Cardiac muscle cell (in vitro differentiated cells and primary cell): Measurements from ENCODE around the gene REN. TPM values are rescaled to one million over a fixed set of nuclear protein-coding genes. Genes with fewer than 3 reads are reported as not detected.

Experiments
- DNase-seq, 2 donors: peaks; one replicate each; pipeline versions ENCODE4 v3.0.0 to v3.0.0-alpha.2; 2010 to 2017; ENCODE audit warnings: low read depth in 1 of 2, low spot score in 1 of 2
- H3K27ac ChIP-seq: fragments of 200-600 bp; sonication (generic); 2 replicates; pipeline ENCODE4 v1.5.1; 2016
- H3K27me3 ChIP-seq: fragments of 200-600 bp; sonication (generic); 2 replicates; pipeline ENCODE4 v1.6.0; 2016; ENCODE audit warnings: control low read depth
- H3K36me3 ChIP-seq: fragments of 200-600 bp; sonication (generic); 2 replicates; pipeline ENCODE4 v1.5.1; 2016; ENCODE audit warnings: control low read depth
- H3K4me1 ChIP-seq: fragments of 200-600 bp; sonication (generic); 2 replicates; pipeline ENCODE4 v1.8.1; 2017; ENCODE audit warnings: low read depth, mild to moderate bottlenecking, mixed run types
- H3K4me3 ChIP-seq: fragments of 200-600 bp; sonication (generic); 2 replicates; pipeline ENCODE4 v1.5.1; 2016; ENCODE audit warnings: mild to moderate bottlenecking
- H3K9me3 ChIP-seq: fragments of 200-600 bp; sonication (generic); 2 replicates; pipeline ENCODE4 v1.5.1; 2017; ENCODE audit warnings: low read depth, mild to moderate bottlenecking, control low read depth
- polyA plus RNA-seq: library from polyadenylated mRNA; unstranded; fragments of >200 nt; fragmentation: Nextera tagmentation; extraction: Ambion mirVana; gene quantifications from 2 replicates; pipeline ENCODE4 v1.2.1, GENCODE V29; 2016
- total RNA-seq: library from RNA; depleted of rRNA; stranded (reverse); fragments of >200 nt; gene quantifications from 2 replicates; pipeline ENCODE4 v1.2.3, GENCODE V29; 2016
- TF ChIP-seq, protein P1 (sequence below): IDR thresholded peaks from 2 replicates; pipeline ENCODE4 v1.5.1; 2012; ENCODE audit warnings: low read depth, mild to moderate bottlenecking, low read length

REN gene
- total and polyA plus RNA-seq, 2 experiments from 2014 or later: 3.5 TPM; not detected in 1

DNA sequence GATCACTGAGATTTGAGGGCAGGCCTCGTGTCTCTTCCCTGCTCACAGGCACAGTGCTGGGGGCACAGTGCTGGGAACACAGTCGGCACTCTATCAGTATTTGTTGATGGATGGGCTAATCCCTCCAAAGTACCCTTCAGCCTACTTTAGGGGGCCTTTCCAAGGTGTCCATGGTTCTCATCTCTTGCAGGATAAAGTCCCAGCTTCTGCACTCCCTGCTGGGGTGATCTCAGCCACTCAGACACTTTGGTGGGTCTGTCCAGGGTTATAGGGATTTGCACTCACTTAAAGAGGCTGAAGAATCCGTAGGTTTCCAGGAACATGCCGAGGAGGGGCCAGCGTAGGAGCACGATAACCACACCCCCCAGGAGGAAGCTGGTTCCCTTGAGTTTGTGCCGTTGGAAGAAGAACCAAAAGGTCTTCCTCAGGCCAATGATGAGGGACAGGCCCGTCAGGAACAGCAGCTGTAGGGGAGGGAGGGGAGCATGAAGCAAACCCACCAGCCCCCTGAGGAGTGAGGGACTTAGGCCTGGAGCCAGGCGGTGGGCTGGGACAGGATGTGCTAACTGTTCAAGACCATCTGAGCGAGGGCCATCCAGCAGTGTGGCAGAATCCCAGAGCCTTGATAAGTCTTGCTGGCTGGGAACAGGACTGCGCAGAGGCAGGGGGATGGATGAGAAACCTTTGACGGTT, 35.4 kb upstream of the REN start:
- peak overlapping the region; percentile 5 for H3K27ac ChIP-seq
- peaks cover 26% of the 10 kb centered on the region for H3K4me1 ChIP-seq
- peaks cover 19% of the 10 kb centered on the region for H3K27me3 ChIP-seq
- no peak overlapping the region for H3K4me3 ChIP-seq
- H3K9me3 ChIP-seq: no peaks in the 10 kb centered on the region
- H3K36me3 ChIP-seq: no peaks in the 10 kb centered on the region
- DNase-seq: no peak
- TF ChIP-seq, protein P1, sequence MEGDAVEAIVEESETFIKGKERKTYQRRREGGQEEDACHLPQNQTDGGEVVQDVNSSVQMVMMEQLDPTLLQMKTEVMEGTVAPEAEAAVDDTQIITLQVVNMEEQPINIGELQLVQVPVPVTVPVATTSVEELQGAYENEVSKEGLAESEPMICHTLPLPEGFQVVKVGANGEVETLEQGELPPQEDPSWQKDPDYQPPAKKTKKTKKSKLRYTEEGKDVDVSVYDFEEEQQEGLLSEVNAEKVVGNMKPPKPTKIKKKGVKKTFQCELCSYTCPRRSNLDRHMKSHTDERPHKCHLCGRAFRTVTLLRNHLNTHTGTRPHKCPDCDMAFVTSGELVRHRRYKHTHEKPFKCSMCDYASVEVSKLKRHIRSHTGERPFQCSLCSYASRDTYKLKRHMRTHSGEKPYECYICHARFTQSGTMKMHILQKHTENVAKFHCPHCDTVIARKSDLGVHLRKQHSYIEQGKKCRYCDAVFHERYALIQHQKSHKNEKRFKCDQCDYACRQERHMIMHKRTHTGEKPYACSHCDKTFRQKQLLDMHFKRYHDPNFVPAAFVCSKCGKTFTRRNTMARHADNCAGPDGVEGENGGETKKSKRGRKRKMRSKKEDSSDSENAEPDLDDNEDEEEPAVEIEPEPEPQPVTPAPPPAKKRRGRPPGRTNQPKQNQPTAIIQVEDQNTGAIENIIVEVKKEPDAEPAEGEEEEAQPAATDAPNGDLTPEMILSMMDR: no peak

- TF ChIP-seq, protein P1: no peak
- Histone ChIP-seq H3K36me3 (no peaks in the 10 kb centered on the region), H3K27me3 (peaks cover 11% of the 10 kb centered on the region), H3K4me1 (peaks cover 26% of the 10 kb centered on the region), H3K9me3 (no peaks in the 10 kb centered on the region), H3K4me3 (no peak overlapping the region), H3K27ac (no peak overlapping the region)
- no peak for DNase-seq
These were observed 33.4 kb upstream of the REN start for GRCh38 chr1:204199579-204199978.

- peak overlapping the region; percentile 65 for H3K27ac ChIP-seq
- no peaks in the 10 kb centered on the region for H3K36me3 ChIP-seq
- H3K27me3 ChIP-seq: peaks cover 7% of the 10 kb centered on the region
- TF ChIP-seq, protein P1: no peak
- H3K4me3 ChIP-seq: no peak overlapping the region
- no peaks in the 10 kb centered on the region for H3K9me3 ChIP-seq
- peaks cover 26% of the 10 kb centered on the region for H3K4me1 ChIP-seq
- DNase-seq: peak; percentile 52 to 54
These were observed 32.5 kb upstream of the REN start for GRCh38 chr1:204198348-204199340.

GRCh38 chr1:204197068-204197467, 30.9 kb upstream of the REN start:
- Histone ChIP-seq H3K27ac (no peak overlapping the region), H3K9me3 (no peaks in the 10 kb centered on the region)

More at GRCh38 chr1:204197068-204197467, 30.9 kb upstream of the REN start:
- TF ChIP-seq, protein P1: no peak
- no peak for DNase-seq
- Histone ChIP-seq H3K4me1 (peaks cover 26% of the 10 kb centered on the region), H3K27me3 (peaks cover 16% of the 10 kb centered on the region), H3K4me3 (no peak overlapping the region), H3K36me3 (no peaks in the 10 kb centered on the region)
